ENCODE data around the gene IFT22. TPM values are rescaled to one million over a fixed set of nuclear protein-coding genes. Genes with fewer than 3 reads are reported as not detected.

IFT22 gene
- total and polyA plus RNA-seq, 2 of the 4 experiments (the other 2 are of a cell fraction) = 29.3 to 34.1 TPM

DNA sequence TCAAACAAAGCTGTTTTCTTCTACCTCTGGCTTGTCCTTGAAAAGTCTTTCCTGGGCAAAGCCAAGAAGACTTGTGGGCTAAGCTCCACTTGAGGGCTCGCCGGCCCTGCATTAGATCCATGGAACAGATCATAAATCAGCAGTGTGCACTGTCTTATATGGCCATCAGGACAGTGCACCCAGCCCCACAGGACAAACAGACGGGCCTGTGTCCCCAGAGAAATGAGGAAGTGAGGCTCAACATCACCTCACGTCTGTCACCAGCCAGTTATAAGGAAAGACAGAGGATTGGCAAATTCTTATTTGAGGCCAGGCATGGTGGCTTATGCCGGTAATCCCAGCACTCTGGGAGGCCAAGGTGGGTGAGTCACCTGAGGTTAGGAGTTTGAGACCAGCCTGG lies 12.3 kb upstream of the IFT22 start:
- DNase-seq = no peak
- no TSS peak for BruUV-seq (replicated peaks)
- no peak overlapping the region for H3K4me2 ChIP-seq (ENCODE audit: low read depth, low read length)
- no peak for ATAC-seq (ENCODE audit: low read depth)
- H4K91ac ChIP-seq (ENCODE audit: insufficient read depth, low read depth, low read length) = no peak overlapping the region
- no peak overlapping the region for H2BK5ac ChIP-seq (ENCODE audit: low read depth, low read length, poor library complexity, severe bottlenecking)
- no peaks in the 10 kb centered on the region for H3K9me3 ChIP-seq (ENCODE audit: control insufficient read depth, insufficient read depth, low read length)
- peaks cover 8% of the 10 kb centered on the region for H3K27me3 ChIP-seq (ENCODE audit: control insufficient read depth, insufficient read depth, low read length)
- no peak overlapping the region for H3K4ac ChIP-seq (ENCODE audit: low read depth, low read length)
- H2BK120ac ChIP-seq (ENCODE audit: low read depth, low read length) = no peak overlapping the region
- H3K36me3 ChIP-seq (ENCODE audit: control insufficient read depth, insufficient read depth, low read length) = no peaks in the 10 kb centered on the region
- no peak overlapping the region for H2BK15ac ChIP-seq (ENCODE audit: low read depth, low read length)
- H3K9me1 ChIP-seq (ENCODE audit: insufficient read depth, low read length) = no peaks in the 10 kb centered on the region
- no peak overlapping the region for H2AK5ac ChIP-seq (ENCODE audit: low read depth, low read length)
- ChIA-PET CTCF (interaction anchor here (0.5 kb wide), 1 partner anchor 189 kb away, joined by 6 read pairs; no protein-coding TSS in a partner anchor), POLR2A (ENCODE audit: unreplicated experiment) (no interaction called here)
- H3K14ac ChIP-seq (replicated peaks; ENCODE audit: low read depth, low read length) = no peak overlapping the region
- no peak overlapping the region for H2AK9ac ChIP-seq (replicated peaks; ENCODE audit: low read depth, low read length, poor library complexity)
- H4K5ac ChIP-seq (ENCODE audit: low read depth, low read length) = no peak overlapping the region
- in situ Hi-C loops (cut with MboI; ENCODE audit: low sequenced_read_pairs) = no loop called here
- no peak overlapping the region for H3K18ac ChIP-seq (ENCODE audit: low read depth, low read length)
- no peak overlapping the region for H3K56ac ChIP-seq (ENCODE audit: extremely low read depth, insufficient read depth, low read length)
- no peak overlapping the region for H4K8ac ChIP-seq (ENCODE audit: low read depth in 2 of 2, low read length in 2 of 2)
- intact Hi-C loops (cut with micrococcal nuclease) = no loop called here
- no peaks in the 10 kb centered on the region for H3K4me1 ChIP-seq (ENCODE audit: control insufficient read depth, insufficient read depth, low read length)
- H3K27ac ChIP-seq (ENCODE audit: insufficient read depth, low read length) = no peak overlapping the region
- H3K4me3 ChIP-seq (ENCODE audit: insufficient read depth, low read depth, low read length) = no peak overlapping the region
- WGBS, 2 experiments (ENCODE audit: extremely low coverage in 2 of 2, insufficient read length in 1 of 2) = 50% methylated on average over 4 of the region's 5 CpGs; no CpG with 5 or more reads in 1 of the 2 experiments
- no peak for TF ChIP-seq NFE2L2 (IDR thresholded peaks at IDR 0.05; ENCODE audit: low read depth, low read length)
- H3K9ac ChIP-seq (ENCODE audit: low read depth, low read length) = no peak overlapping the region
- no peak overlapping the region for H3K23ac ChIP-seq (ENCODE audit: low read depth, low read length)
- H3K79me1 ChIP-seq (ENCODE audit: low read depth in 1 of 2, low read length in 2 of 2) = no peaks in the 10 kb centered on the region
- no peak overlapping the region for H2BK20ac ChIP-seq (ENCODE audit: low read depth, low read length)
- H2AFZ ChIP-seq (replicated peaks; ENCODE audit: low read length, poor library complexity) = no peak overlapping the region
- no peaks in the 10 kb centered on the region for H4K20me1 ChIP-seq (ENCODE audit: insufficient read depth, low read length)
- dilution Hi-C loops (cut with HindIII; ENCODE audit: low sequenced_read_pairs, unreplicated experiment) = no loop called here
